GM21717 (cell line): ENCODE data around the gene FCN3.
"Not testable (repeated sequence)": the region's sequence is repeated elsewhere in the genome, so short reads cannot be mapped to it uniquely, and the experiment has no call there.

Experiments used
- ATAC-seq: cut with Tn5 transposase; IDR thresholded peaks from one replicate; pipeline ENCODE4 v1.9.1; 2021; ENCODE audit warnings: mild to moderate bottlenecking, moderate library complexity; ENCODE audit not compliant: unreplicated experiment

Gene FCN3

GRCh38 chr1:27374362-27375086 lies at the start of gene FCN3:
FCN3 (minus strand) TSS chr1:27374824; CDS start chr1:27374818, 6 bp downstream.
- no peak for ATAC-seq

- no peak for ATAC-seq
Observed at GRCh38 chr1:27423709-27424108, 49.1 kb upstream of the FCN3 start.

GRCh38 chr1:27418326-27419185 lies 43.9 kb upstream of the FCN3 start:
- ATAC-seq: no peak

- no peak for ATAC-seq
Observed at GRCh38 chr1:27417713-27418112, 43.1 kb upstream of the FCN3 start.

GRCh38 chr1:27416387-27417111 lies 41.9 kb upstream of the FCN3 start:
- no peak for ATAC-seq

GRCh38 chr1:27414091-27414490 lies 39.5 kb upstream of the FCN3 start:
- no peak for ATAC-seq

GRCh38 chr1:27413004-27413403 lies 38.4 kb upstream of the FCN3 start:
- no peak for ATAC-seq

- no peak for ATAC-seq
Observed at GRCh38 chr1:27412502-27412901, 37.9 kb upstream of the FCN3 start.

GRCh38 chr1:27410709-27411108 lies 36.1 kb upstream of the FCN3 start:
- ATAC-seq: no peak

GRCh38 chr1:27409669-27410068 lies 35.0 kb upstream of the FCN3 start:
- no peak for ATAC-seq

GRCh38 chr1:27408151-27408550 lies 33.5 kb upstream of the FCN3 start:
- ATAC-seq: no peak

- not testable (repeated sequence) for ATAC-seq
Observed at GRCh38 chr1:27406791-27407190, 32.2 kb upstream of the FCN3 start.

- ATAC-seq: no peak
Observed at GRCh38 chr1:27406362-27406680, 31.7 kb upstream of the FCN3 start.

- ATAC-seq: not testable (repeated sequence)
Observed at GRCh38 chr1:27405598-27406361, 31.2 kb upstream of the FCN3 start.

- no peak for ATAC-seq
Observed at GRCh38 chr1:27405074-27405473, 30.4 kb upstream of the FCN3 start.

- no peak for ATAC-seq
Observed at GRCh38 chr1:27403931-27404330, 29.3 kb upstream of the FCN3 start.

GRCh38 chr1:27403065-27403726 lies 28.6 kb upstream of the FCN3 start:
- no peak for ATAC-seq

GRCh38 chr1:27402349-27402754 lies 27.7 kb upstream of the FCN3 start:
- ATAC-seq: no peak

GRCh38 chr1:27400963-27401341 lies 26.3 kb upstream of the FCN3 start:
- no peak for ATAC-seq
